Measurements from ENCODE around the gene WHRN.

DNA sequence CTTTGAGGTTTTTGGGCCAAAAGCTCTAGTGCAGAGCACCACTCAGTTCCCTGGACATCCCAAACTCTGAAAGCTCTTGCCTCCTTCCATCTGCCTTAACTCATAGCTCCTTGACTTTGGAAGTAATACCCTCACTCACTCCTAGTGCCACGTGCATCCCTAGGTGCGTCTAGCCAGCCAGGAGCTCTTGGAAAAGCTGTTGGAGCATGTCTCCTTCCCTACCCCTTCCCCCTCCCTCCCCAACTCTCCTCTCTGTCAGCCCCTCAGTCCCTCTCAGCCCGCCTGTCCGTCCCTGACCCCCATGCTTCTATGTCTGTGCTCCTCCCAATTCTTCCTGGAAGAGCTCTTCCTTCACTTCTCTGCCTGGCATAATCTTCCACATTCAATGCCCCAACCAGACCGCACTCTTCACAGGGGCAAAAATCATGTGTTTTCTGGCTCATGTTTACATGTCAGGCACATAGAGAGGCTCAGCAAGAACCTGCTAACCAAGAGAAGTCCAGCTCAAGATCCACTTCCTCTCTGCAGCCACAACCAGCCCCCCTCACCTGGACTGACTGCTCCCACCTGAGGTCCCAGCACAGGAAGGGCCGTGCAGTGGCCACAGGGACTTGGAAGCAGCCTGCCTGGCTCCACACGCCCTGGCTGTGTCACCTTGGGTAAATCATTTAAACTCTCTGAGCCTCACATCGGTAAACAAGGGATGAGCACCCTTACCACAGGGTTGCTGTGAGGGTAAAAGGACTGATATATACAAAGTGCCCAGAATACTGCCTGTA lies 58.4 kb downstream of the WHRN start:
- TF ChIP-seq, protein P1, sequence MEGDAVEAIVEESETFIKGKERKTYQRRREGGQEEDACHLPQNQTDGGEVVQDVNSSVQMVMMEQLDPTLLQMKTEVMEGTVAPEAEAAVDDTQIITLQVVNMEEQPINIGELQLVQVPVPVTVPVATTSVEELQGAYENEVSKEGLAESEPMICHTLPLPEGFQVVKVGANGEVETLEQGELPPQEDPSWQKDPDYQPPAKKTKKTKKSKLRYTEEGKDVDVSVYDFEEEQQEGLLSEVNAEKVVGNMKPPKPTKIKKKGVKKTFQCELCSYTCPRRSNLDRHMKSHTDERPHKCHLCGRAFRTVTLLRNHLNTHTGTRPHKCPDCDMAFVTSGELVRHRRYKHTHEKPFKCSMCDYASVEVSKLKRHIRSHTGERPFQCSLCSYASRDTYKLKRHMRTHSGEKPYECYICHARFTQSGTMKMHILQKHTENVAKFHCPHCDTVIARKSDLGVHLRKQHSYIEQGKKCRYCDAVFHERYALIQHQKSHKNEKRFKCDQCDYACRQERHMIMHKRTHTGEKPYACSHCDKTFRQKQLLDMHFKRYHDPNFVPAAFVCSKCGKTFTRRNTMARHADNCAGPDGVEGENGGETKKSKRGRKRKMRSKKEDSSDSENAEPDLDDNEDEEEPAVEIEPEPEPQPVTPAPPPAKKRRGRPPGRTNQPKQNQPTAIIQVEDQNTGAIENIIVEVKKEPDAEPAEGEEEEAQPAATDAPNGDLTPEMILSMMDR (conservative IDR thresholded peaks at IDR 0.05; ENCODE audit: low read length), result no peak
- no peak for TF ChIP-seq EZH2phosphoT487 (IDR thresholded peaks at IDR 0.05; ENCODE audit: borderline replicate concordance, low read depth, low read length)

All from OCI-LY7 (cell line).